OCI-LY3 (cell line): ENCODE results near the gene PDE3A.

Experiments used
- H2AFZ ChIP-seq: fragments of 200-600, 300-600 bp; shearing (Covaris generic); 2 replicates; pipeline ENCODE4 v1.6.0; 2014; ENCODE audit warnings: antibody characterized with exemption, low read depth, low read length
- H3K27ac ChIP-seq: fragments of 200-600, 300-600 bp; sonication (generic); 2 replicates; pipeline ENCODE4 v1.5.1; 2014; ENCODE audit warnings: mild to moderate bottlenecking, low read length, moderate library complexity, mixed read lengths
- H3K27me3 ChIP-seq: fragments of 200-600, 300-600 bp; sonication (generic); 2 replicates; pipeline ENCODE4 v1.6.1; 2014; ENCODE audit warnings: low read depth, low read length, mixed read lengths
- H3K36me3 ChIP-seq: fragments of 200-600, 300-600 bp; sonication (generic); replicated peaks from 2 replicates; pipeline ENCODE3; 2014; ENCODE audit warnings: low read depth, low read length, mixed read lengths
- H3K4me1 ChIP-seq: fragments of 300-600, 200-600 bp; sonication (generic); 2 replicates; pipeline ENCODE4 v1.6.1; 2014; ENCODE audit warnings: low read length, mixed read lengths
- H3K4me2 ChIP-seq: fragments of 200-600, 300-600 bp; sonication (generic); 2 replicates; pipeline ENCODE4 v1.6.1; 2014; ENCODE audit warnings: low read length, mixed read lengths
- H3K4me3 ChIP-seq: fragments of 300-600, 200-600 bp; sonication (generic); 2 replicates; pipeline ENCODE4 v1.5.1; 2014; ENCODE audit warnings: antibody characterized with exemption, mild to moderate bottlenecking, low read length, moderate library complexity
- H3K79me2 ChIP-seq: fragments of 300-600, 200-600 bp; shearing (Covaris generic); 2 replicates; pipeline ENCODE4 v1.6.1; 2014; ENCODE audit warnings: mild to moderate bottlenecking, low read length, mixed read lengths
- H3K9ac ChIP-seq: fragments of 300-600, 200-600 bp; shearing (Covaris generic); 2 replicates; pipeline ENCODE4 v1.6.0; 2014; ENCODE audit warnings: mild to moderate bottlenecking, low read length, moderate library complexity
- H3K9me3 ChIP-seq: fragments of 200-600, 300-600 bp; shearing (Covaris generic); 2 replicates; pipeline ENCODE4 v1.6.1; 2014; ENCODE audit warnings: low read length, mixed read lengths; ENCODE audit not compliant: insufficient read depth
- H4K20me1 ChIP-seq: fragments of 200-600, 300-600 bp; sonication (generic); 2 replicates; pipeline ENCODE4 v1.6.1; 2016; ENCODE audit warnings: low read length, mixed read lengths; ENCODE audit not compliant: insufficient read depth
- EZH2phosphoT487 ChIP-seq: fragments of 200-600 bp; shearing (Covaris generic); IDR thresholded peaks from 2 replicates; pipeline ENCODE4 v1.6.1; 2018; ENCODE audit warnings: antibody characterized with exemption, mixed run types, low read depth
- TF ChIP-seq, protein P1 (sequence below): fragments of 200-600, 300-600 bp; sonication (generic); IDR thresholded peaks from 2 replicates; pipeline ENCODE4 v1.5.1; 2014; ENCODE audit warnings: antibody characterized with exemption, low read length, low read depth

The PDE3A gene

DNA sequence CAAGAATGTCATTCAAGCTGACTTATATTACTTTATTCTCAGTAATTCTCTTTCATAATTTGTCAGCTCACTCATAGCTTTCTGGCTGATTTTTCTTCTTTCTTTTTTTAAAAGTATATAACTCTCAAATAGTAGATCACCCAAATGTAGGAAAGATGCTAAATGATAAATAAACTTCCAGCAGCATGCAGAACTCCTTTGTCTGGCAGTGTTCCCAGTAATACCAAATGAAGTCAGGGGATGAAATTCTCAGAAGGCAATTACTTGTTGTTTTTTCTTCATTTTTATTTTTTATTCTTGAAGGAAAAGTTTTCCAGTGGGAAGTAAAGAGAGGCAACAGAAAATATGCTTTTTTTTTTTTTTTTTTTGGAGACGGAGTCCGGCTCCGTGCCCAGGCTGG lies 193.5 kb downstream of the PDE3A start:
- no peaks in the 10 kb centered on the region for H3K36me3 ChIP-seq
- no peak overlapping the region for H2AFZ ChIP-seq
- no peaks in the 10 kb centered on the region for H3K9me3 ChIP-seq
- no peaks in the 10 kb centered on the region for H3K79me2 ChIP-seq
- H3K27ac ChIP-seq = no peak overlapping the region
- H3K4me1 ChIP-seq = peaks cover 3% of the 10 kb centered on the region
- TF ChIP-seq, protein P1, sequence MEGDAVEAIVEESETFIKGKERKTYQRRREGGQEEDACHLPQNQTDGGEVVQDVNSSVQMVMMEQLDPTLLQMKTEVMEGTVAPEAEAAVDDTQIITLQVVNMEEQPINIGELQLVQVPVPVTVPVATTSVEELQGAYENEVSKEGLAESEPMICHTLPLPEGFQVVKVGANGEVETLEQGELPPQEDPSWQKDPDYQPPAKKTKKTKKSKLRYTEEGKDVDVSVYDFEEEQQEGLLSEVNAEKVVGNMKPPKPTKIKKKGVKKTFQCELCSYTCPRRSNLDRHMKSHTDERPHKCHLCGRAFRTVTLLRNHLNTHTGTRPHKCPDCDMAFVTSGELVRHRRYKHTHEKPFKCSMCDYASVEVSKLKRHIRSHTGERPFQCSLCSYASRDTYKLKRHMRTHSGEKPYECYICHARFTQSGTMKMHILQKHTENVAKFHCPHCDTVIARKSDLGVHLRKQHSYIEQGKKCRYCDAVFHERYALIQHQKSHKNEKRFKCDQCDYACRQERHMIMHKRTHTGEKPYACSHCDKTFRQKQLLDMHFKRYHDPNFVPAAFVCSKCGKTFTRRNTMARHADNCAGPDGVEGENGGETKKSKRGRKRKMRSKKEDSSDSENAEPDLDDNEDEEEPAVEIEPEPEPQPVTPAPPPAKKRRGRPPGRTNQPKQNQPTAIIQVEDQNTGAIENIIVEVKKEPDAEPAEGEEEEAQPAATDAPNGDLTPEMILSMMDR = no peak
- TF ChIP-seq EZH2phosphoT487 = no peak
- no peaks in the 10 kb centered on the region for H4K20me1 ChIP-seq
- no peak overlapping the region for H3K4me3 ChIP-seq
- H3K4me2 ChIP-seq = no peak overlapping the region
- no peak overlapping the region for H3K9ac ChIP-seq
- H3K27me3 ChIP-seq = peaks cover 18% of the 10 kb centered on the region

DNA sequence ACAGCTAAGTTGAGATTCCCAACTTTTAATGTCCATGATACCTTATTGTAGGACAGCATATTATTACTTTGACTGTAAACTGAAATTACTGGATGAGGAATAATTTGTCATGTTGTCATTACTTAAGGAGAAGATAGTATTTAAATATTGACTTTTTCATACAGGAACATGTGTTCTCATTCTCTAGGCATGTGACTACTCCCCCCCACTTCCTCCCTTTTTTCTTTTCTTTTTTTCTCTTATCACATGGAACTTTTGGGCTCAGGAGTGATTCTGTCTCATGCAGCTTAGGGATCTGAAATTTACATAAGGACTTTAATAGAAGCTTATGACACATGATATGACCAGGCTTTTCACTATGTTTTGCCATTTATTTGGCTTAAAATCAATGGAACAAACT lies 199.1 kb downstream of the PDE3A start:
- Histone ChIP-seq H3K36me3 (no peaks in the 10 kb centered on the region), H3K27me3 (peaks cover 9% of the 10 kb centered on the region; the same call in 1 of the 2 replicates), H2AFZ (no peak overlapping the region), H3K9me3 (no peaks in the 10 kb centered on the region), H3K79me2 (no peaks in the 10 kb centered on the region), H3K4me3 (no peak overlapping the region), H3K27ac (no peak overlapping the region), H4K20me1 (no peaks in the 10 kb centered on the region), H3K9ac (no peak overlapping the region), H3K4me1 (no peaks in the 10 kb centered on the region), H3K4me2 (no peak overlapping the region)
- TF ChIP-seq, protein P1 = no peak
- TF ChIP-seq EZH2phosphoT487 = no peak

DNA sequence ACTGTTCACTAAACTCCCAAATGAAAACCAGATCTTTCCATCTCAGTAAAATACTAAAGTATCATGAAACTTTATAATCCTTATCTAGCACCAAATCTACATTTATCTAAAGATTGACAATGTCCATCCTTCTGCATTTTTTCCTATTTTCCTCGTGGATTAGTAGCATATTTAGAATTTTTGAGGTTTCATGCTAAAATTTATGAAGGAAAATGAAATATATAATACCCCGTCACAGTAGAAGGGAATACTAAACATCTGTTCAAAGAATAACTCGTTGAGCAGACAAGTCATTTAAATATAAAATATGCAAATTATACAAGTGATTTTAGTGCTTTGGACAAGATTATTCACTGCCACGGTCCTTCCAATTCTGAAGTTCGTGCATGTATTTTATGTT lies 204.1 kb downstream of the PDE3A start:
- Histone ChIP-seq H3K27me3 (no peaks in the 10 kb centered on the region; the same call in 1 of the 2 replicates), H2AFZ (no peak overlapping the region)

DNA sequence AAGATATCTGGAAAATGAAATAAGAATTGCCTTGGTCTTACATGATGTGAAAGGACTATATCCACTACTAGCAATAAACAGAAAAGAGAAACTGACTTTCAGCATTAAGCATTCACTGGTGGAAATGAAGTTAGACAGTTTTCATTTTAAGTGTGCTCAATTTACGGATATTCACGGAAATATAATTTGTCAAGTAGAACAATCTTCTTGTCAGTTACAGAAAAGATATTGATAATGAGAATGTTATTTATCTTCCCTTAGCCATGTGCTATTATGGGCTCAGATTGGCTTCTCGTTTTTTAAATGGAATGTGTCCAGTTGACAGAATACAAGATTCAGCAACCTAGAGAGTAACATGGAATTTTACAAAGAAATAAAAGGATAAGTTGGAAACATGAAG lies 208.2 kb downstream of the PDE3A start:
- H3K79me2 ChIP-seq = no peaks in the 10 kb centered on the region
- H3K36me3 ChIP-seq = no peaks in the 10 kb centered on the region
- H4K20me1 ChIP-seq = no peaks in the 10 kb centered on the region
- TF ChIP-seq, protein P1 = no peak
- no peak for TF ChIP-seq EZH2phosphoT487
- no peaks in the 10 kb centered on the region for H3K4me1 ChIP-seq
- no peak overlapping the region for H3K4me2 ChIP-seq
- H3K27me3 ChIP-seq = peaks cover 10% of the 10 kb centered on the region; the same call in 1 of the 2 replicates
- H3K4me3 ChIP-seq = no peak overlapping the region
- H3K9ac ChIP-seq = no peak overlapping the region
- H2AFZ ChIP-seq = no peak overlapping the region
- H3K9me3 ChIP-seq = no peaks in the 10 kb centered on the region
- H3K27ac ChIP-seq = no peak overlapping the region

More for the DNA sequence above, 204.1 kb downstream of the PDE3A start:
- H3K9ac ChIP-seq = no peak overlapping the region
- H4K20me1 ChIP-seq = no peaks in the 10 kb centered on the region
- H3K4me1 ChIP-seq = no peaks in the 10 kb centered on the region
- H3K9me3 ChIP-seq = no peaks in the 10 kb centered on the region
- H3K36me3 ChIP-seq = no peaks in the 10 kb centered on the region
- H3K4me3 ChIP-seq = no peak overlapping the region
- TF ChIP-seq, protein P1 = no peak
- H3K4me2 ChIP-seq = no peak overlapping the region
- H3K79me2 ChIP-seq = no peaks in the 10 kb centered on the region
- no peak overlapping the region for H3K27ac ChIP-seq
